Measurements from ENCODE around the gene TBC1D2B. TPM values are rescaled to one million over a fixed set of nuclear protein-coding genes. Genes with fewer than 3 reads are reported as not detected.

The TBC1D2B gene
- total and polyA plus RNA-seq, 4 donors = 21.8 to 62.9 (median 38.9) TPM

GRCh38 chr15:78069052-78069414 lies 8.5 kb downstream of the TBC1D2B start:
- peak overlapping the region in 1 of 2 donors; percentile 81 for H3K27ac ChIP-seq (ENCODE audit: low read depth in 1 of 2, low read length in 1 of 2)
- ATAC-seq (ENCODE audit: insufficient read depth, low FRiP score) (no peak), DNase-seq (no peak)
- no peak overlapping the region for H3K4me3 ChIP-seq
- peaks cover 21 to 81% (median 47%) of the 10 kb centered on the region in 5 donors for H3K4me1 ChIP-seq (ENCODE audit: control insufficient read depth in 5 of 5, insufficient read depth in 5 of 5, low read length in 5 of 5)
- TF ChIP-seq, protein P1, sequence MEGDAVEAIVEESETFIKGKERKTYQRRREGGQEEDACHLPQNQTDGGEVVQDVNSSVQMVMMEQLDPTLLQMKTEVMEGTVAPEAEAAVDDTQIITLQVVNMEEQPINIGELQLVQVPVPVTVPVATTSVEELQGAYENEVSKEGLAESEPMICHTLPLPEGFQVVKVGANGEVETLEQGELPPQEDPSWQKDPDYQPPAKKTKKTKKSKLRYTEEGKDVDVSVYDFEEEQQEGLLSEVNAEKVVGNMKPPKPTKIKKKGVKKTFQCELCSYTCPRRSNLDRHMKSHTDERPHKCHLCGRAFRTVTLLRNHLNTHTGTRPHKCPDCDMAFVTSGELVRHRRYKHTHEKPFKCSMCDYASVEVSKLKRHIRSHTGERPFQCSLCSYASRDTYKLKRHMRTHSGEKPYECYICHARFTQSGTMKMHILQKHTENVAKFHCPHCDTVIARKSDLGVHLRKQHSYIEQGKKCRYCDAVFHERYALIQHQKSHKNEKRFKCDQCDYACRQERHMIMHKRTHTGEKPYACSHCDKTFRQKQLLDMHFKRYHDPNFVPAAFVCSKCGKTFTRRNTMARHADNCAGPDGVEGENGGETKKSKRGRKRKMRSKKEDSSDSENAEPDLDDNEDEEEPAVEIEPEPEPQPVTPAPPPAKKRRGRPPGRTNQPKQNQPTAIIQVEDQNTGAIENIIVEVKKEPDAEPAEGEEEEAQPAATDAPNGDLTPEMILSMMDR (IDR thresholded peaks at IDR 0.05; ENCODE audit: control extremely low read depth, extremely low read depth) = no peak
- no peaks in the 10 kb centered on the region for H3K27me3 ChIP-seq (ENCODE audit: control insufficient read depth in 3 of 3, insufficient read depth in 3 of 3, low read length in 2 of 3)
- H3K9ac ChIP-seq (ENCODE audit: insufficient read depth in 1 of 2, low read length in 2 of 2) = no peak overlapping the region
- no peaks in the 10 kb centered on the region for H3K9me3 ChIP-seq (ENCODE audit: control insufficient read depth in 4 of 4, insufficient read depth in 3 of 4, low read length in 3 of 4)
- 14 to 30% methylated on average over 7 of the region's 7 CpGs for WGBS, 2 donors
- no peaks in the 10 kb centered on the region for H3K36me3 ChIP-seq (ENCODE audit: control insufficient read depth in 4 of 4, insufficient read depth in 4 of 4, low read length in 4 of 4)

DNA sequence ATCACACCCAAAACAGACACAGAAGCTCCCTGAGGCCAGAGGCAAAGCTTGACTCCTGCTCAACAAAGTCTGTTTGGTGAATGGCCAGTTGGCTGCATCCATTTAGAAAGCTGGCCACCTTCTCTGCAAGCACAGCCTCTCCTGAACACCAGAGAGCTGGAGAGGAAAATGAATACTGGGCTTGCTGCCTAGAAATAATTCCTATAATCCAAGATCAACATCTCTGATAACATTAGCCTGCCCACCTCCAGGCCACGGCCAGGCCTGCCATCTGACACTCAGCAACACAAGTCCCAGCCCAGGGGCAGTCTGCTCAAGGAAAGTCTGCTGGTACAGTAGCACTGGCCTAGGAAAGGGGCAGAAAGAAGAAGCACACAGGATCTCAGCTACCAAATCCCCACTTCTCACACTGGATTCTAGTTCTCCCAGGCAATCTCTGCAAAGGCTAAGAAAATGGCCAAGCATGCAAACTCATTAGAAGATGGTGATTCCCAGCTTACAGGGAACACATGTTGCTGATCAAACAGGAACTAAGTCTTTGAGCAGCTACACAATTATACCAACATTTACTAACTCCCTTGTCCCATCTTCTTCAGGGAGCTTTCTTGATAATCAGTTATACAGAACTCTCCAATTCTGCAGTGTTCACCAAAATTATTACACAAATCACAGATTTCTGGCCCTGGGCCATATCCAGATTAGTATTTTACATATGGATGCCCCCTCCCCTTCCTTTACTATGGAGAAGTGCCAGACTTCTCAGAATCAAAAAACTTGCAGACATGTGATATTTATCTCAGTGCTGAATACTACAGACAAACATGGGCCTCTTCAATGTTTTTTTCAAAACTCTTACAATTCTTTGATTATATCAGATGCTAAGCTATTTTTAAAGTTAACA lies 9.9 kb downstream of the TBC1D2B start:
- Histone ChIP-seq H3K4me3 (no peak overlapping the region), H3K9ac (ENCODE audit: insufficient read depth in 1 of 2, low read length in 2 of 2) (peak overlapping the region in 1 of 2 donors; percentile 45), H3K9me3 (ENCODE audit: control insufficient read depth in 4 of 4, insufficient read depth in 3 of 4, low read length in 3 of 4) (no peaks in the 10 kb centered on the region), H3K36me3 (ENCODE audit: control insufficient read depth in 4 of 4, insufficient read depth in 4 of 4, low read length in 4 of 4) (no peaks in the 10 kb centered on the region), H3K4me1 (ENCODE audit: control insufficient read depth in 5 of 5, insufficient read depth in 5 of 5, low read length in 5 of 5) (peaks cover 19 to 85% (median 54%) of the 10 kb centered on the region in 5 donors), H3K27me3 (ENCODE audit: control insufficient read depth in 3 of 3, insufficient read depth in 3 of 3, low read length in 2 of 3) (no peaks in the 10 kb centered on the region), H3K27ac (ENCODE audit: low read depth in 1 of 2, low read length in 1 of 2) (peak overlapping the region in 1 of 2 donors; percentile 71)
- DNase-seq (peak; percentile 58 to 94 (median 92)), ATAC-seq (ENCODE audit: insufficient read depth, low FRiP score) (no peak)
- TF ChIP-seq, protein P1 (IDR thresholded peaks at IDR 0.05; ENCODE audit: control extremely low read depth, extremely low read depth) = no peak
- WGBS, 2 donors = 28 to 57% methylated on average over 1 of the region's 1 CpG

DNA sequence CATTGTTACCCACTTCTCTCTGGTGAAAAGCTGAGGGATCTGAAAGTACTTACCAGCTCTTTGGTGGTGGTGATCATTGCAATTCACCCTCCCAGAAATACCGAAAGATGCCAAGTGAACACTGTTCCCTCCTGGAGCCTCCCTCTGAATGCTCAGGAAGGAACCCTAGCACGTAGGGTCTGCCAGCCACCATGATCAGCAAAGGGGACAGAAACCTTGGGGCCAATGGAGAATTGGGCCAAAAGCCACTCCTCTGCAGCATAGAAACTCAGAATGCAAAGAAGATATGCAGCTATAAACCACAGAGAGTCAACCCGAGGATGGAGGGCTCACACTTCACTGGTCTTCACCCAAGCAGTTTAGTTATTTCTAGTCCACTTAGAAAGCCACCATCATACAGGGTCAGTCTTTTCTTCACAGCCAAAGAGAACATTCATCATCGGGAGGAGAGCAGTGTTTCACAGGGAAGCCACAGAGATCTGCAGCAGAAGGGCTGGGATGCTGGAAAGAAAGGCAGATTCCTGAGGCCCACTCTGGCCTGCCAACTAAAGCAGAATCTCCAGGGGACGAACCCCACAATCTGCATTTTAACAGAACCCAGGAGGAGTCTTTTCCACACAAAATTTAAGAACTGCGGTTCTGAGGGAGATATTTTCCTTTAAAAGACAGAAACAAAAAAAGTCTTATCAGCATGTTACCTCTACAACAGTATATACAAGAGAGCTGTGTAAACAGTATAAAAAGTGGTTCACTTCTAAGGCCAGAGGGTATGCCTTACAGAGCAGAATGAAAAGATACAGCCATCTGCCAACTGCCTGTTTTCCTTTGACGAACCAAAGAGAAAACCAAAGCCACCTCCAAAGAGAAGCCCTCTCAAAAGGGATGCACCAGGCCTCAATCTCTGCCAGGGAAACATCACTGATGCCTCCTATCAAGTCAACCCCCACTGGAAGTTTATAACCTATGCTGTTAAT lies 11.3 kb downstream of the TBC1D2B start:
- TF ChIP-seq, protein P1 (IDR thresholded peaks at IDR 0.05; ENCODE audit: control extremely low read depth, extremely low read depth) = no peak
- Histone ChIP-seq H3K27ac (ENCODE audit: low read depth in 1 of 2, low read length in 1 of 2) (peak overlapping the region; percentile 39 to 85), H3K4me3 (no peak overlapping the region), H3K9me3 (ENCODE audit: control insufficient read depth in 4 of 4, insufficient read depth in 3 of 4, low read length in 3 of 4) (no peaks in the 10 kb centered on the region), H3K27me3 (ENCODE audit: control insufficient read depth in 3 of 3, insufficient read depth in 3 of 3, low read length in 2 of 3) (no peaks in the 10 kb centered on the region), H3K4me1 (ENCODE audit: control insufficient read depth in 5 of 5, insufficient read depth in 5 of 5, low read length in 5 of 5) (peaks cover 10 to 91% (median 60%) of the 10 kb centered on the region in 5 donors), H3K9ac (ENCODE audit: insufficient read depth in 1 of 2, low read length in 2 of 2) (no peak overlapping the region), H3K36me3 (ENCODE audit: control insufficient read depth in 4 of 4, insufficient read depth in 4 of 4, low read length in 4 of 4) (no peaks in the 10 kb centered on the region)
- no peak for DNase-seq
- 58 to 73% methylated on average over 7 of the region's 7 CpGs for WGBS, 2 donors
- ATAC-seq (ENCODE audit: insufficient read depth, low FRiP score) = no peak

All from lung (tissue), 12 donors.